UCSD-AML1 (cell line): ENCODE results near the gene CHCHD4.

Experiments used
- DNase-seq: peaks from one replicate; lab custom pipeline; 2025; ENCODE audit not compliant: unreplicated experiment; lab: John Stamatoyannopoulos, UW

The CHCHD4 gene

GRCh38 chr3:14150491-14151230 lies 26.0 kb upstream of the CHCHD4 start:
- DNase-seq: no peak

- no peak for DNase-seq
These were observed 25.4 kb upstream of the CHCHD4 start for GRCh38 chr3:14150078-14150477.

- DNase-seq: no peak
These were observed 23.6 kb upstream of the CHCHD4 start for GRCh38 chr3:14148041-14148985.

- DNase-seq: no peak
These were observed 22.9 kb upstream of the CHCHD4 start for GRCh38 chr3:14147617-14148016.

GRCh38 chr3:14147066-14147435 lies 22.4 kb upstream of the CHCHD4 start:
- DNase-seq: no peak

GRCh38 chr3:14146381-14147065 lies 21.9 kb upstream of the CHCHD4 start:
- DNase-seq: no peak

- DNase-seq: no peak
These were observed 21.2 kb upstream of the CHCHD4 start for GRCh38 chr3:14145670-14146380.

GRCh38 chr3:14145236-14145635 lies 20.6 kb upstream of the CHCHD4 start:
- DNase-seq: no peak

- DNase-seq: peak; percentile 26
These were observed 19.9 kb upstream of the CHCHD4 start for GRCh38 chr3:14144423-14145075.

GRCh38 chr3:14143271-14144225 lies 18.9 kb upstream of the CHCHD4 start:
- no peak for DNase-seq

GRCh38 chr3:14142567-14143270 lies 18.0 kb upstream of the CHCHD4 start:
- DNase-seq: no peak

GRCh38 chr3:14141602-14142341 lies 17.1 kb upstream of the CHCHD4 start:
- peak; percentile 69 for DNase-seq

- DNase-seq: no peak
These were observed 16.5 kb upstream of the CHCHD4 start for GRCh38 chr3:14141144-14141543.

GRCh38 chr3:14140668-14141067 lies 16.0 kb upstream of the CHCHD4 start:
- no peak for DNase-seq

GRCh38 chr3:14139771-14140170 lies 15.1 kb upstream of the CHCHD4 start:
- no peak for DNase-seq

- no peak for DNase-seq
These were observed 14.4 kb upstream of the CHCHD4 start for GRCh38 chr3:14138878-14139655.
